Activated CD4-positive, alpha-beta T cell treated with anti-CD3 and anti-CD28 coated beads, Interleukin-2, Interleukin-4, amounts not matched to agents 100 ng/mL and 50 ng/mL, durations not matched to agents 16 hours and 8 hours (primary cell): Measurements from ENCODE around the gene C16orf87.

ENCODE experiments used
- DNase-seq: peaks from one replicate; pipeline ENCODE4 v3.0.0-alpha.2; 2020; ENCODE audit warnings: low spot score

The C16orf87 gene

DNA sequence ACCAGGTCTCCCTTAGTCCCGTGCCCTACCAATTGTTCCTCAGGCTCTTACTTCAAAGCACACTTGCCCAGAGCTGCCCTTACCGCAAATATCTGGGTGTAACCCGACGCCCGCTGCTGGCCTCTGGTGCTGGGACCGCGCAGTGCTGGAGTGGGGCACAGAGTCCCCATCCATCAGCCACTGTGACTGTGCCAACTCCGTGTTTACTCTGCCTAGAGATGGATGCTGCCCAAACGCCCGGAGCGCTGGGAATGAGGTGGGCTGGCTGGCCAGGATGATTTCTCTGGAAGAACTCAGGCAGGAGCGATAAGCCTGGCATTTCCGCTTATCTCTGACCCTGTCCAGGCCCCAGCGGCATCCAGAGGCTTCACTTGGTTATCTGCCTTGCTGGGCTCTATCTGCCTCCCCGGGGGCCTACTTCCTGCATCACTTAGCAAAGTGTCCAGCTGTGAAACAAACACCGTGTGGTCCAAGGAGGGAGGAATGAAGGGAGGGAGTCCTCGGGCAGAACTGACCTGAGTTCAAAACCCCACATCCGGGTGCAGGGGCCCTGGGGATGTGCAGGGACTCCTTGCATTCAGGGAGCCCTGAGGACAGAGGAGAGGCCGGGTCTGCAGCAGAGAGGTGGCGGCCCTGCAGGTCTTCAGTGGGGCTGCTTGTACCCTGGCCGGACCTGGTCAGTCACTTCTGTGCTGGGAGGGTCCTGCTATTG is 73.5 kb downstream of the C16orf87 start:
- DNase-seq: no peak

- no peak for DNase-seq
Observed at GRCh38 chr16:46756772-46757171, 74.2 kb downstream of the C16orf87 start.

- DNase-seq: no peak
Observed at GRCh38 chr16:46753015-46753414, 78.0 kb downstream of the C16orf87 start.

GRCh38 chr16:46751381-46751780 is 79.6 kb downstream of the C16orf87 start:
- no peak for DNase-seq

- no peak for DNase-seq
Observed at GRCh38 chr16:46748775-46749705, 81.9 kb downstream of the C16orf87 start.

- no peak for DNase-seq
Observed at GRCh38 chr16:46747777-46748651, 83.0 kb downstream of the C16orf87 start, which contains the start of gene MYLK3. Gene MYLK3, minus strand, starts transcription at chr16:46748344. Its CDS starts 151 bp downstream, at chr16:46748193.

DNA sequence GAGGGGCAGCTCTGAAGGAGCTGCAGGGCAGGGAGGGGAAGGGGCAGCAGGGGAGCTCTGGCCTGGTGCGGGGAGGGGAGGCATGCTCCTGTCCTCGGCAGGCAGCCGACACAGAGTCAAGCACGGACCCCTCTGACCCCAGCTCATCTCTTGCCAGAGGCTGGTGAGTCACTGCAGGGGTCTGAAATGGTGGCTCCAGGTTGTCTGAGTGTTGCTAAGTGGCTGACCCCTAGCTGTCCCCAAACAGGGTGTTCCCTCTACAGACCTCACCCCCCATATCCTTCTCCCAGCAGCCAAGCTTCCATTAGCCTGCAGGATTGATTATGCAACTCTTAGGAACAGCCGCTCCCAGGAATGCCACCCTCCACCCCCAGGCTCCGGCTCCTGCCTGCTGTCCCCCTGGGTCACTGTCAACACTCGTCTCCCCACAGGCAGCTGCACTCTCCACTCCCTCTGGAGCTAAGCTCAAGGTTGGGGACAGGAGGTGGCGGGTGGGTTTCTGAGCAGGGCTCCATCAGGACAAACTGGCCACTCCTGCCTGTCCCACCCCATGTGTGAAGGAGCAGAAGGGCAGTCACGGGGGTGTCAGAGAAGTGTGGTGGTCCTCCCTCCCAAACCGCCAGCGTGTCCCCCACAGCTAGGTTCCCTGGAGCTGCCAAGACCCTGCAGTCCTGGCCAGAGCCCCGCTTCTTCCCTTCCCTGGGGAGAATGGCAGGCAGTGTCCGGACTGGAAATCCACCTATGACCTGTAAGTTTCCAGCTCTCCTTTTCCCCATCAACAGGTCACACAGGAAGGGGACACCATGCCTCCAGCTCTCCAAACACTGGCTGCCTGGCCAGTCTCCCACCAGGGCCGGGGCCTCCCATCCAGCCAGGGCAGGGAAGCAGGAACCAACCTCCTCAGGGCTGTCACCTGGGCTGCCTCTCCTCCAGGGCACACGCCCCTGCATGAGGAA is 83.9 kb downstream of the C16orf87 start:
- DNase-seq: no peak
